HepG2 (cell line): ENCODE measurements around the gene RBM8A. TPM values are rescaled to one million over a fixed set of nuclear protein-coding genes. Genes with fewer than 3 reads are reported as not detected.

ENCODE experiments used
- BHLHE40 ChIP-seq: IDR thresholded peaks from 2 replicates; pipeline ENCODE4 v1.6.1; 2011; ENCODE audit warnings: low read length, improper control_type of control experiment
- ESRRA ChIP-seq: sonication (generic); formaldehyde crosslinking; IDR thresholded peaks from 2 replicates; pipeline ENCODE4 v1.5.1; 2020; ENCODE audit warnings: mild to moderate bottlenecking, low read depth, missing genetic modification reagents
- MED1 ChIP-seq: sonication (generic); formaldehyde crosslinking; IDR thresholded peaks from 2 replicates; pipeline ENCODE4 v1.4.0; 2020; ENCODE audit warnings: missing genetic modification reagents
- MLX ChIP-seq: IDR thresholded peaks from 2 replicates; pipeline ENCODE4 v1.6.1; 2016
- ONECUT2 ChIP-seq: sonication (generic); formaldehyde crosslinking; IDR thresholded peaks from 2 replicates; pipeline ENCODE4 v1.4.0; 2020; ENCODE audit warnings: missing genetic modification reagents
- PAXIP1 ChIP-seq: sonication (generic); formaldehyde crosslinking; conservative IDR thresholded peaks from 2 replicates; pipeline ENCODE4 v1.4.0; 2020; ENCODE audit warnings: mild to moderate bottlenecking, missing genetic modification reagents, moderate library complexity
- SRSF1 ChIP-seq: fragments of 200-400 bp; formaldehyde crosslinking; optimal IDR thresholded peaks from 2 replicates; pipeline ENCODE3; 2017; ENCODE audit warnings: mild to moderate bottlenecking, low read depth, low read length, moderate library complexity
- ZBTB33 ChIP-seq: sonication (generic); formaldehyde crosslinking; IDR thresholded peaks from 2 replicates; pipeline ENCODE4 v1.4.0; 2020; ENCODE audit warnings: missing genetic modification reagents
- ZNF543 ChIP-seq: sonication (generic); formaldehyde crosslinking; IDR thresholded peaks from 2 replicates; pipeline ENCODE4 v1.4.0; 2020; ENCODE audit warnings: mild to moderate bottlenecking, missing genetic modification reagents
- ZNF552 ChIP-seq: sonication (generic); formaldehyde crosslinking; IDR thresholded peaks from 2 replicates; pipeline ENCODE4 v1.9.0; 2022; ENCODE audit warnings: missing genetic modification reagents, mild to moderate bottlenecking, borderline replicate concordance
- ZNF576 ChIP-seq: sonication (generic); formaldehyde crosslinking; IDR thresholded peaks from 2 replicates; pipeline ENCODE4 v1.4.0; 2020; ENCODE audit warnings: mild to moderate bottlenecking, missing genetic modification reagents
- ZNF674 ChIP-seq: sonication (generic); formaldehyde crosslinking; IDR thresholded peaks from 2 replicates; pipeline ENCODE4 v1.5.0; 2020; ENCODE audit warnings: low read depth, mild to moderate bottlenecking, missing genetic modification reagents
- ZNF687 ChIP-seq: sonication (generic); formaldehyde crosslinking; IDR thresholded peaks from 2 replicates; pipeline ENCODE4 v1.5.1; 2020; ENCODE audit warnings: mild to moderate bottlenecking, missing genetic modification reagents, moderate library complexity
- ZNF724P ChIP-seq: sonication (generic); formaldehyde crosslinking; IDR thresholded peaks from 2 replicates; pipeline ENCODE4 v1.8.0; 2022; ENCODE audit warnings: missing genetic modification reagents, borderline replicate concordance
- ZNF766 ChIP-seq: sonication (generic); formaldehyde crosslinking; IDR thresholded peaks from 2 replicates; pipeline ENCODE4 v1.5.0; 2020; ENCODE audit warnings: missing genetic modification reagents, borderline replicate concordance
- ZNF841 ChIP-seq: sonication (generic); formaldehyde crosslinking; IDR thresholded peaks from 2 replicates; pipeline ENCODE4 v1.8.1; 2023; ENCODE audit warnings: missing genetic modification reagents, borderline replicate concordance
- ZSCAN25 ChIP-seq: sonication (generic); formaldehyde crosslinking; IDR thresholded peaks from 2 replicates; pipeline ENCODE4 v1.8.0; 2022; ENCODE audit warnings: mild to moderate bottlenecking, missing genetic modification reagents
- polyA plus RNA-seq, 8 experiments: library from polyadenylated mRNA; depleted of rRNA in 3 of 8; stranded (reverse) in 7 of 8; unstranded in 1 of 8; fragments of >200 nt; fragmentation: Illumina TruSeq in 4 of 8; extraction: Trizol in 4 of 8; gene quantifications; 2 replicates each; pipeline versions ENCODE4 v1.2.1 to v1.2.3, GENCODE V29; 2011 to 2016; ENCODE audit warnings: low read depth in 4 of 8, missing spikeins in 1 of 8, mixed read lengths in 1 of 8; ENCODE audit not compliant: insufficient read depth in 1 of 8
- total RNA-seq, 5 experiments: library from RNA; depleted of rRNA; stranded (reverse); fragments of >200 nt; fragmentation: Illumina TruSeq; extraction: Trizol; gene quantifications; 2 replicates each; pipeline ENCODE4 v1.2.3, GENCODE V29; 2016; ENCODE audit warnings: low read depth in 1 of 5

The RBM8A gene
- total and polyA plus RNA-seq, 2 of the 13 experiments (the other 11 are each of a cell fraction or from before 2014, with no cell fraction given): 106 to 162 TPM

- TF ChIP-seq ZNF687 (CRISPR knock-in tag) (peak; percentile 83), ONECUT2 (CRISPR knock-in tag) (0 out of 2 replicates have a peak, but pooled peaks have one; percentile 30), ZNF766 (peak; percentile 37; the same call in 1 of the 2 replicates), SRSF1 (no peak), MLX (CRISPR knock-in tag) (peak; percentile 66; the same call in 1 of the 2 replicates), ZBTB33 (CRISPR knock-in tag) (no peak), ZNF552 (no peak), ZNF724P (CRISPR knock-in tag) (peak; percentile 82; the same call in 1 of the 2 replicates), BHLHE40 (0 out of 2 replicates have a peak, but pooled peaks have one; percentile 14), ZSCAN25 (CRISPR knock-in tag) (0 out of 2 replicates have a peak, but pooled peaks have one; percentile 25), ZNF543 (CRISPR knock-in tag) (0 out of 2 replicates have a peak, but pooled peaks have one; percentile 21), ZNF576 (no peak), PAXIP1 (peak; percentile 56), ESRRA (CRISPR knock-in tag) (no peak), MED1 (peak; percentile 74), ZNF674 (CRISPR knock-in tag) (no peak), ZNF841 (CRISPR knock-in tag) (no peak)
These were observed 37.2 kb upstream of the RBM8A start, which contains the start of the genes ANKRD34A and POLR3GL (continued) for GRCh38 chr1:145964328-145965118.
